Measurements from ENCODE around the gene SRPRB.

- TF ChIP-seq, protein P1, sequence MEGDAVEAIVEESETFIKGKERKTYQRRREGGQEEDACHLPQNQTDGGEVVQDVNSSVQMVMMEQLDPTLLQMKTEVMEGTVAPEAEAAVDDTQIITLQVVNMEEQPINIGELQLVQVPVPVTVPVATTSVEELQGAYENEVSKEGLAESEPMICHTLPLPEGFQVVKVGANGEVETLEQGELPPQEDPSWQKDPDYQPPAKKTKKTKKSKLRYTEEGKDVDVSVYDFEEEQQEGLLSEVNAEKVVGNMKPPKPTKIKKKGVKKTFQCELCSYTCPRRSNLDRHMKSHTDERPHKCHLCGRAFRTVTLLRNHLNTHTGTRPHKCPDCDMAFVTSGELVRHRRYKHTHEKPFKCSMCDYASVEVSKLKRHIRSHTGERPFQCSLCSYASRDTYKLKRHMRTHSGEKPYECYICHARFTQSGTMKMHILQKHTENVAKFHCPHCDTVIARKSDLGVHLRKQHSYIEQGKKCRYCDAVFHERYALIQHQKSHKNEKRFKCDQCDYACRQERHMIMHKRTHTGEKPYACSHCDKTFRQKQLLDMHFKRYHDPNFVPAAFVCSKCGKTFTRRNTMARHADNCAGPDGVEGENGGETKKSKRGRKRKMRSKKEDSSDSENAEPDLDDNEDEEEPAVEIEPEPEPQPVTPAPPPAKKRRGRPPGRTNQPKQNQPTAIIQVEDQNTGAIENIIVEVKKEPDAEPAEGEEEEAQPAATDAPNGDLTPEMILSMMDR (IDR thresholded peaks at IDR 0.05; ENCODE audit: insufficient read depth, low read length) = no peak
- TF ChIP-seq POLR2AphosphoS5 (IDR thresholded peaks at IDR 0.05; ENCODE audit: low read depth) = no peak
- TF ChIP-seq, protein P2, sequence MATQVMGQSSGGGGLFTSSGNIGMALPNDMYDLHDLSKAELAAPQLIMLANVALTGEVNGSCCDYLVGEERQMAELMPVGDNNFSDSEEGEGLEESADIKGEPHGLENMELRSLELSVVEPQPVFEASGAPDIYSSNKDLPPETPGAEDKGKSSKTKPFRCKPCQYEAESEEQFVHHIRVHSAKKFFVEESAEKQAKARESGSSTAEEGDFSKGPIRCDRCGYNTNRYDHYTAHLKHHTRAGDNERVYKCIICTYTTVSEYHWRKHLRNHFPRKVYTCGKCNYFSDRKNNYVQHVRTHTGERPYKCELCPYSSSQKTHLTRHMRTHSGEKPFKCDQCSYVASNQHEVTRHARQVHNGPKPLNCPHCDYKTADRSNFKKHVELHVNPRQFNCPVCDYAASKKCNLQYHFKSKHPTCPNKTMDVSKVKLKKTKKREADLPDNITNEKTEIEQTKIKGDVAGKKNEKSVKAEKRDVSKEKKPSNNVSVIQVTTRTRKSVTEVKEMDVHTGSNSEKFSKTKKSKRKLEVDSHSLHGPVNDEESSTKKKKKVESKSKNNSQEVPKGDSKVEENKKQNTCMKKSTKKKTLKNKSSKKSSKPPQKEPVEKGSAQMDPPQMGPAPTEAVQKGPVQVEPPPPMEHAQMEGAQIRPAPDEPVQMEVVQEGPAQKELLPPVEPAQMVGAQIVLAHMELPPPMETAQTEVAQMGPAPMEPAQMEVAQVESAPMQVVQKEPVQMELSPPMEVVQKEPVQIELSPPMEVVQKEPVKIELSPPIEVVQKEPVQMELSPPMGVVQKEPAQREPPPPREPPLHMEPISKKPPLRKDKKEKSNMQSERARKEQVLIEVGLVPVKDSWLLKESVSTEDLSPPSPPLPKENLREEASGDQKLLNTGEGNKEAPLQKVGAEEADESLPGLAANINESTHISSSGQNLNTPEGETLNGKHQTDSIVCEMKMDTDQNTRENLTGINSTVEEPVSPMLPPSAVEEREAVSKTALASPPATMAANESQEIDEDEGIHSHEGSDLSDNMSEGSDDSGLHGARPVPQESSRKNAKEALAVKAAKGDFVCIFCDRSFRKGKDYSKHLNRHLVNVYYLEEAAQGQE (IDR thresholded peaks at IDR 0.05; ENCODE audit: insufficient replicate concordance, low read depth) = no peak
- TF ChIP-seq GABPA (IDR thresholded peaks at IDR 0.05; ENCODE audit: low read depth) = no peak
Measured at GRCh38 chr3:133782454-133782853, 23.2 kb upstream of the SRPRB start.

Measured in HL-60 (cell line).